Epithelial cell of proximal tubule (primary cell): ENCODE results near the gene BMP2K. TPM values are rescaled to one million over a fixed set of nuclear protein-coding genes. Genes with fewer than 3 reads are reported as not detected.
"Not testable (repeated sequence)": the region's sequence is repeated elsewhere in the genome, so short reads cannot be mapped to it uniquely, and the experiment has no call there.

ENCODE experiments used
- DNase-seq: peaks from one replicate; pipeline ENCODE4 v3.0.0-alpha.2; 2011; ENCODE audit warnings: low read depth
- H3K4me3 ChIP-seq: 2 replicates; pipeline ENCODE4 v1.5.1; 2011; ENCODE audit warnings: low read depth, mild to moderate bottlenecking, low read length
- CTCF ChIP-seq: conservative IDR thresholded peaks from 2 replicates; pipeline ENCODE4 v1.5.1; 2012; ENCODE audit warnings: low read depth, mild to moderate bottlenecking, low read length
- total RNA-seq: library from RNA; depleted of rRNA; stranded (reverse); fragments of >200 nt; gene quantifications from 2 replicates; pipeline ENCODE4 v1.2.3, GENCODE V29; 2015

Gene BMP2K
- total RNA-seq, 1 donor from 2014 or later, result 11.8 TPM

GRCh38 chr4:78818530-78819079 lies 42.5 kb downstream of the BMP2K start:
- H3K4me3 ChIP-seq, result no peak overlapping the region
- no peak for TF ChIP-seq CTCF
- DNase-seq, result no peak

GRCh38 chr4:78824001-78824400 lies 47.9 kb downstream of the BMP2K start:
- H3K4me3 ChIP-seq, result no peak overlapping the region
- DNase-seq, result no peak
- TF ChIP-seq CTCF, result no peak

- TF ChIP-seq CTCF, result no peak
These were observed 51.0 kb downstream of the BMP2K start for GRCh38 chr4:78827191-78827590.

GRCh38 chr4:78829296-78829695 lies 53.1 kb downstream of the BMP2K start:
- no peak for DNase-seq
- no peak overlapping the region for H3K4me3 ChIP-seq
- TF ChIP-seq CTCF, result no peak

More at GRCh38 chr4:78827191-78827590, 51.0 kb downstream of the BMP2K start:
- no peak overlapping the region for H3K4me3 ChIP-seq
- no peak for DNase-seq

- not testable (repeated sequence) for DNase-seq
These were observed 63.5 kb downstream of the BMP2K start for GRCh38 chr4:78839676-78840075.

GRCh38 chr4:78840286-78840685 lies 64.1 kb downstream of the BMP2K start:
- DNase-seq, H3K4me3 ChIP-seq: not testable (repeated sequence)

More at GRCh38 chr4:78839676-78840075, 63.5 kb downstream of the BMP2K start:
- H3K4me3 ChIP-seq, result not testable (repeated sequence)

- H3K4me3 ChIP-seq, result no peak overlapping the region
- DNase-seq, result no peak
- TF ChIP-seq CTCF, result no peak
These were observed 69.3 kb downstream of the BMP2K start for GRCh38 chr4:78845472-78845871.

- DNase-seq, result no peak
- no peak for TF ChIP-seq CTCF
- H3K4me3 ChIP-seq, result no peak overlapping the region
These were observed 70.1 kb downstream of the BMP2K start for GRCh38 chr4:78846258-78846657.
